SK-N-SH (cell line): ENCODE measurements around the gene WDHD1. TPM values are rescaled to one million over a fixed set of nuclear protein-coding genes. Genes with fewer than 3 reads are reported as not detected.

Experiments used
- CTCF ChIA-PET: fragments of 300-600, 350-600 bp; formaldehyde crosslinking; extraction: SDS; loops from one replicate; lab custom pipeline; 2021; lab: Yijun Ruan, JAX
- POLR2A ChIA-PET: fragments of 350-600 bp; sonication (Branson Sonifier 250); formaldehyde crosslinking; extraction: SDS; loops from one replicate; lab custom pipeline; 2020; ENCODE audit warnings: antibody characterized with exemption, inconsistent platforms; lab: Yijun Ruan, JAX
- DNase-seq: peaks from one replicate; pipeline ENCODE4 v3.0.0; 2012
- H2AFZ ChIP-seq: fragments of 200-600 bp; sonication (generic); 2 replicates; pipeline ENCODE4 v1.8.1; 2016; ENCODE audit warnings: antibody characterized with exemption, mild to moderate bottlenecking, low read depth
- H3F3A ChIP-seq: fragments of 200-600 bp; sonication (generic); replicated peaks from 2 replicates; pipeline ENCODE3; 2016; ENCODE audit warnings: antibody characterized with exemption, mild to moderate bottlenecking; ENCODE audit not compliant: insufficient read depth
- H3K27ac ChIP-seq, 2 experiments: fragments of 200-500 bp in 1 of 2; fragments of 200-600 bp in 1 of 2; sonication (Bioruptor generic) in 1 of 2; sonication (generic), shearing (Covaris generic) in 1 of 2; 2 replicates each; pipeline versions ENCODE4 v1.5.1 to v1.6.1; 2014 to 2016; ENCODE audit warnings: low read depth in 2 of 2, inconsistent platforms in 1 of 2, low read length in 1 of 2, mild to moderate bottlenecking in 1 of 2, mixed read lengths in 1 of 2
- H3K27me3 ChIP-seq: fragments of 200-600 bp; sonication (generic), shearing (Covaris generic); 2 replicates; pipeline ENCODE4 v1.6.1; 2016; ENCODE audit warnings: mixed run types; ENCODE audit not compliant: insufficient read depth
- H3K36me3 ChIP-seq, 2 experiments: fragments of 200-500 bp in 1 of 2; fragments of 200-600 bp in 1 of 2; sonication (Bioruptor generic) in 1 of 2; sonication (generic) in 1 of 2; replicated peaks in 1 of 2; 2 replicates each; pipeline versions ENCODE3 to v1.5.1; 2014 to 2016; ENCODE audit warnings: low read length in 1 of 2, mild to moderate bottlenecking in 1 of 2; ENCODE audit not compliant: insufficient read depth in 2 of 2, control insufficient read depth in 1 of 2
- H3K4me1 ChIP-seq, 2 experiments: fragments of 200-500 bp in 1 of 2; fragments of 200-600 bp in 1 of 2; sonication (Bioruptor generic) in 1 of 2; sonication (generic), shearing (Covaris generic) in 1 of 2; 2 replicates each; pipeline versions ENCODE4 v1.5.1 to v1.6.1; 2014 to 2016; ENCODE audit warnings: low read depth in 1 of 2, low read length in 1 of 2, mixed run types in 1 of 2; ENCODE audit not compliant: insufficient read depth in 2 of 2, control insufficient read depth in 1 of 2
- H3K4me2 ChIP-seq: fragments of 200-600 bp; sonication (generic), shearing (Covaris generic); 2 replicates; pipeline ENCODE4 v1.6.1; 2017; ENCODE audit warnings: mixed run types
- H3K4me3 ChIP-seq, 2 experiments: fragments of 200-500 bp in 1 of 2; fragments of 200-600 bp in 1 of 2; sonication (Bioruptor generic) in 1 of 2; sonication (generic), shearing (Covaris generic) in 1 of 2; 2 replicates each; pipeline versions ENCODE4 v1.5.1 to v1.8.1; 2014 to 2016; ENCODE audit warnings: low read depth in 2 of 2, inconsistent platforms in 1 of 2, low read length in 1 of 2, mild to moderate bottlenecking in 1 of 2, mixed read lengths in 1 of 2, moderate library complexity in 1 of 2
- H3K79me2 ChIP-seq: fragments of 200-600 bp; sonication (generic); 2 replicates; pipeline ENCODE4 v1.8.1; 2017; ENCODE audit warnings: mild to moderate bottlenecking; ENCODE audit not compliant: insufficient read depth
- H3K9ac ChIP-seq: fragments of 200-600 bp; sonication (generic); 2 replicates; pipeline ENCODE4 v1.6.1; 2017; ENCODE audit warnings: mixed run types
- H3K9me2 ChIP-seq: fragments of 200-600 bp; sonication (generic); 2 replicates; pipeline ENCODE4 v1.6.1; 2017; ENCODE audit warnings: mixed run types
- H3K9me3 ChIP-seq: fragments of 200-600 bp; sonication (generic); 2 replicates; pipeline ENCODE4 v1.6.1; 2017; ENCODE audit warnings: mixed run types, mild to moderate bottlenecking, moderate library complexity
- H4K20me1 ChIP-seq: fragments of 200-600 bp; sonication (generic); 2 replicates; pipeline ENCODE4 v1.6.1; 2017; ENCODE audit warnings: mild to moderate bottlenecking, mixed run types; ENCODE audit not compliant: insufficient read depth
- FOXM1 ChIP-seq: IDR thresholded peaks from 2 replicates; pipeline ENCODE4 v1.4.0; 2012; ENCODE audit warnings: low read depth, mild to moderate bottlenecking
- GABPA ChIP-seq: IDR thresholded peaks from 2 replicates; pipeline ENCODE4 v1.4.0; 2012; ENCODE audit warnings: low read depth, mild to moderate bottlenecking
- MEF2A ChIP-seq: IDR thresholded peaks from 2 replicates; pipeline ENCODE4 v1.4.0; 2012; ENCODE audit warnings: low read depth, borderline replicate concordance
- POLR2AphosphoS5 ChIP-seq: IDR thresholded peaks from 2 replicates; pipeline ENCODE4 v1.6.1; 2012; ENCODE audit warnings: low read depth, low read length
- TAF1 ChIP-seq: IDR thresholded peaks from 2 replicates; pipeline ENCODE4 v1.6.1; 2012; ENCODE audit warnings: low read depth, mild to moderate bottlenecking, low read length, moderate library complexity, borderline replicate concordance
- USF2 ChIP-seq: fragments of 150-350 bp; IDR thresholded peaks from 2 replicates; pipeline ENCODE4 v1.6.1; 2017; ENCODE audit warnings: antibody characterized with exemption, low read length, low read depth, borderline replicate concordance
- WGBS: methylation state at CpG from one replicate; pipeline ENCODE4 v1.1.6; 2017; ENCODE audit warnings: low lambda C conversion rate; 5-methylcytosine and 5-hydroxymethylcytosine counted together
- polyA plus RNA-seq, 3 experiments: library from polyadenylated mRNA; depleted of rRNA; stranded (reverse); fragments of >200 nt; gene quantifications; 2 replicates each; pipeline ENCODE4 v1.2.3, GENCODE V29; 2012
- TF ChIP-seq, protein P1 (sequence below): IDR thresholded peaks from 2 replicates; pipeline ENCODE4 v1.6.1; 2012; ENCODE audit warnings: mild to moderate bottlenecking, low read depth, low read length, moderate library complexity

WDHD1 gene
- polyA plus RNA-seq, 1 of the 3 experiments (the other 2 are of a cell fraction) = 2.9 TPM

DNA sequence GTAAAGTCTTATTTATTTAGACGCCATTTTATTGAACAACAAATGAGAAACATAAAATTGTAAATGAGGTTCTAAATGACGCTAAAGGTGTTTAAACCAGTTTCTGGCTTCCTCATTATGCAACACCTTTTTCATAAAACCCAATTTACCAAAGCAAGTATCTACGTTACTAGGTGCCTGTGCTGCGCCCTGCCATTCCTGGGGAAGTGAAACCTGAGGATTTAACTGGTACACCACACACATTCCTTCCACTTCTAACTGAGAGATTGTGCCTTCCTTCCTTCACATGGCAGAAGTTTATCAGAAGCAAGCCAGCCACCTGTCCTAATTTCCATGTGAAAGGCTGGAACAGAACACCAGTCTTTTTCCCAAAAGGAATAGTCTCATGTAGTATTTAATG, 84.0 kb downstream of the WDHD1 start:
- POLR2A ChIA-PET = no interaction called here
- peaks cover 2 to 20% of the 10 kb centered on the region in 2 experiments for H3K36me3 ChIP-seq

GRCh38 chr14:54936816-54937215, 90.1 kb downstream of the WDHD1 start:
- Histone ChIP-seq H3K9me3 (no peaks in the 10 kb centered on the region), H3K4me1 (peaks cover 0 to 3% of the 10 kb centered on the region in 2 experiments; a peak in 2 of 4 replicates), H3K9me2 (no peaks in the 10 kb centered on the region), H3K4me3 (no peak overlapping the region), H3K27me3 (no peaks in the 10 kb centered on the region), H3K36me3 (peaks cover 2 to 12% of the 10 kb centered on the region in 2 experiments), H3K9ac (no peak overlapping the region), H4K20me1 (no peaks in the 10 kb centered on the region), H3K79me2 (no peaks in the 10 kb centered on the region)
- POLR2A ChIA-PET = no interaction called here
- WGBS = 97% methylated on average over 1 of the region's 1 CpG
- DNase-seq = no peak
- no peak for TF ChIP-seq MEF2A
- TF ChIP-seq, all 33 proteins: peak for 0
- CTCF ChIA-PET = interaction anchor here (0.6 to 0.9 kb wide), 2 partner anchors 32 to 48 kb away, joined by 3 read pairs; no protein-coding TSS in a partner anchor
- H2AFZ ChIP-seq = no peak overlapping the region
- H3K27ac ChIP-seq = no peak overlapping the region
- no peaks in the 10 kb centered on the region for H3F3A ChIP-seq
- no peak overlapping the region for H3K4me2 ChIP-seq

More for the DNA sequence above, 84.0 kb downstream of the WDHD1 start:
- Histone ChIP-seq H3K79me2 (no peaks in the 10 kb centered on the region), H3K27me3 (no peaks in the 10 kb centered on the region), H3F3A (no peaks in the 10 kb centered on the region), H3K9ac (no peak overlapping the region), H3K9me2 (no peaks in the 10 kb centered on the region), H3K4me1 (peaks cover 0 to 3% of the 10 kb centered on the region in 2 experiments; a peak in 1 of 4 replicates), H2AFZ (no peak overlapping the region), H3K4me2 (no peak overlapping the region), H3K4me3 (no peak overlapping the region), H3K27ac (no peak overlapping the region), H3K9me3 (no peaks in the 10 kb centered on the region), H4K20me1 (no peaks in the 10 kb centered on the region)
- WGBS = 98% methylated on average over 4 of the region's 4 CpGs
- TF ChIP-seq, protein P1, sequence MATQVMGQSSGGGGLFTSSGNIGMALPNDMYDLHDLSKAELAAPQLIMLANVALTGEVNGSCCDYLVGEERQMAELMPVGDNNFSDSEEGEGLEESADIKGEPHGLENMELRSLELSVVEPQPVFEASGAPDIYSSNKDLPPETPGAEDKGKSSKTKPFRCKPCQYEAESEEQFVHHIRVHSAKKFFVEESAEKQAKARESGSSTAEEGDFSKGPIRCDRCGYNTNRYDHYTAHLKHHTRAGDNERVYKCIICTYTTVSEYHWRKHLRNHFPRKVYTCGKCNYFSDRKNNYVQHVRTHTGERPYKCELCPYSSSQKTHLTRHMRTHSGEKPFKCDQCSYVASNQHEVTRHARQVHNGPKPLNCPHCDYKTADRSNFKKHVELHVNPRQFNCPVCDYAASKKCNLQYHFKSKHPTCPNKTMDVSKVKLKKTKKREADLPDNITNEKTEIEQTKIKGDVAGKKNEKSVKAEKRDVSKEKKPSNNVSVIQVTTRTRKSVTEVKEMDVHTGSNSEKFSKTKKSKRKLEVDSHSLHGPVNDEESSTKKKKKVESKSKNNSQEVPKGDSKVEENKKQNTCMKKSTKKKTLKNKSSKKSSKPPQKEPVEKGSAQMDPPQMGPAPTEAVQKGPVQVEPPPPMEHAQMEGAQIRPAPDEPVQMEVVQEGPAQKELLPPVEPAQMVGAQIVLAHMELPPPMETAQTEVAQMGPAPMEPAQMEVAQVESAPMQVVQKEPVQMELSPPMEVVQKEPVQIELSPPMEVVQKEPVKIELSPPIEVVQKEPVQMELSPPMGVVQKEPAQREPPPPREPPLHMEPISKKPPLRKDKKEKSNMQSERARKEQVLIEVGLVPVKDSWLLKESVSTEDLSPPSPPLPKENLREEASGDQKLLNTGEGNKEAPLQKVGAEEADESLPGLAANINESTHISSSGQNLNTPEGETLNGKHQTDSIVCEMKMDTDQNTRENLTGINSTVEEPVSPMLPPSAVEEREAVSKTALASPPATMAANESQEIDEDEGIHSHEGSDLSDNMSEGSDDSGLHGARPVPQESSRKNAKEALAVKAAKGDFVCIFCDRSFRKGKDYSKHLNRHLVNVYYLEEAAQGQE = no peak
- no peak for TF ChIP-seq FOXM1
- CTCF ChIA-PET = no interaction called here
- no peak for DNase-seq

DNA sequence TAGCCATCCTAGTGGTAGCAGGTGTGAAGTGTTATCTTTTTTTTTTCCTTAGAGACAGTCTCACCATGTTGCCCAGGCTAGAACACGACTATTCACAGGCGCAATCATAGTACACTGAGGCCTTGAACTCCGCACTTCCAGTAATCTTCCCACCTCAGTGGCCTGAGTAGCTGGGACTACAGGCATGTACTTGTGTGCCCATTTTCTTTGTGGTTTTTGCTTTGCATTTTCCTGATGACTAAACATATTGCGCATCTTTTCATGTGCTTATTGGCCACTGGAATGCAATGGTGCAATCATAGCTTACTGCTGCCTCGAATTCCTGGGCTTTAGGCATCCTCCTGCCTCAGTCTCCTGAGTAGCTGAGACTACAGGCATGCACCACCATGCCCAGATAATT, 90.9 kb downstream of the WDHD1 start:
- no peak for DNase-seq
- no peaks in the 10 kb centered on the region for H3K9me3 ChIP-seq
- H3K27ac ChIP-seq = no peak overlapping the region
- H3K36me3 ChIP-seq = peaks cover 2 to 12% of the 10 kb centered on the region in 2 experiments
- CTCF ChIA-PET = interaction anchor here (0.6 to 0.9 kb wide), 2 partner anchors 31 to 47 kb away, joined by 3 read pairs; no protein-coding TSS in a partner anchor
- H3K4me2 ChIP-seq = no peak overlapping the region
- H3F3A ChIP-seq = no peaks in the 10 kb centered on the region
- H3K79me2 ChIP-seq = no peaks in the 10 kb centered on the region
- H3K9ac ChIP-seq = no peak overlapping the region
- TF ChIP-seq FOXM1 (no peak), GABPA (no peak), POLR2AphosphoS5 (no peak), TAF1 (no peak), USF2 (no peak)
- H2AFZ ChIP-seq = no peak overlapping the region
- no peaks in the 10 kb centered on the region for H3K27me3 ChIP-seq
- H3K4me1 ChIP-seq = peaks cover 0 to 10% of the 10 kb centered on the region in 2 experiments; a peak in 2 of 4 replicates
- H3K4me3 ChIP-seq = no peak overlapping the region
- H4K20me1 ChIP-seq = no peaks in the 10 kb centered on the region
- POLR2A ChIA-PET = no interaction called here
- WGBS = 94% methylated on average over 5 of the region's 5 CpGs
- H3K9me2 ChIP-seq = no peaks in the 10 kb centered on the region
